Vagina (tissue), 2 donors: ENCODE measurements around the gene SMC1B. TPM values are rescaled to one million over a fixed set of nuclear protein-coding genes. Genes with fewer than 3 reads are reported as not detected.
A peak's percentile ranks its signal among the peaks of the same experiment; 100 is the strongest.

Experiments
- DNase-seq, 2 donors: peaks; one replicate each; pipeline ENCODE4 v3.0.0-alpha.2; 2017; ENCODE audit errors: extremely low spot score in 2 of 2
- H3K27ac ChIP-seq: fragments of 200-600 bp; sonication (generic); one replicate; pipeline ENCODE4 v1.5.1; 2019
- H3K27me3 ChIP-seq: fragments of 200-600 bp; sonication (generic); one replicate; pipeline ENCODE4 v1.5.1; 2019
- H3K36me3 ChIP-seq, 2 donors: fragments of 200-600 bp; sonication (generic); one replicate each; pipeline ENCODE4 v1.5.1; 2017 to 2019
- H3K4me1 ChIP-seq: fragments of 200-600 bp; sonication (generic); one replicate; pipeline ENCODE4 v1.5.1; 2019
- H3K4me3 ChIP-seq, 2 donors: fragments of 200-600 bp; sonication (generic); 1 replicate in 1 of 2; 2 replicates in 1 of 2; pipeline ENCODE4 v1.5.1; 2016 to 2019
- H3K9me3 ChIP-seq: fragments of 200-600 bp; sonication (generic); one replicate; pipeline ENCODE4 v1.5.1; 2019
- POLR2A ChIP-seq, 2 donors: fragments of 450-650 bp; IDR thresholded peaks; one replicate each; pipeline ENCODE4 v1.6.1; 2017; ENCODE audit warnings: antibody characterized with exemption in 2 of 2, mild to moderate bottlenecking in 2 of 2, moderate library complexity in 2 of 2
- POLR2AphosphoS5 ChIP-seq, 2 donors: sonication (generic); formaldehyde crosslinking; IDR thresholded peaks; one replicate each; pipeline ENCODE4 v1.9.0; 2017; ENCODE audit warnings: antibody characterized with exemption in 2 of 2, mild to moderate bottlenecking in 2 of 2, low read depth in 1 of 2; ENCODE audit not compliant: insufficient read depth in 1 of 2
- intact Hi-C: fragments of 100-400 bp; cut with DNase I; formaldehyde crosslinking; loops from one replicate; pipeline ENCODE4 v1.15.1; 2023
- total RNA-seq: library from RNA; depleted of rRNA; stranded (reverse); fragments of >200 nt; gene quantifications from one replicate; pipeline ENCODE4 v1.2.3, GENCODE V29; 2016
- TF ChIP-seq, protein P1 (sequence below), 3 experiments: fragments of 450-650 bp in 2 of 3; fragments of 200-600 bp in 1 of 3; sonication (generic) in 1 of 3; IDR thresholded peaks; one replicate each; pipeline ENCODE4 v1.5.1; 2017 to 2019; ENCODE audit warnings: antibody characterized with exemption in 3 of 3, mild to moderate bottlenecking in 2 of 3, moderate library complexity in 2 of 3

Gene SMC1B, protein sequence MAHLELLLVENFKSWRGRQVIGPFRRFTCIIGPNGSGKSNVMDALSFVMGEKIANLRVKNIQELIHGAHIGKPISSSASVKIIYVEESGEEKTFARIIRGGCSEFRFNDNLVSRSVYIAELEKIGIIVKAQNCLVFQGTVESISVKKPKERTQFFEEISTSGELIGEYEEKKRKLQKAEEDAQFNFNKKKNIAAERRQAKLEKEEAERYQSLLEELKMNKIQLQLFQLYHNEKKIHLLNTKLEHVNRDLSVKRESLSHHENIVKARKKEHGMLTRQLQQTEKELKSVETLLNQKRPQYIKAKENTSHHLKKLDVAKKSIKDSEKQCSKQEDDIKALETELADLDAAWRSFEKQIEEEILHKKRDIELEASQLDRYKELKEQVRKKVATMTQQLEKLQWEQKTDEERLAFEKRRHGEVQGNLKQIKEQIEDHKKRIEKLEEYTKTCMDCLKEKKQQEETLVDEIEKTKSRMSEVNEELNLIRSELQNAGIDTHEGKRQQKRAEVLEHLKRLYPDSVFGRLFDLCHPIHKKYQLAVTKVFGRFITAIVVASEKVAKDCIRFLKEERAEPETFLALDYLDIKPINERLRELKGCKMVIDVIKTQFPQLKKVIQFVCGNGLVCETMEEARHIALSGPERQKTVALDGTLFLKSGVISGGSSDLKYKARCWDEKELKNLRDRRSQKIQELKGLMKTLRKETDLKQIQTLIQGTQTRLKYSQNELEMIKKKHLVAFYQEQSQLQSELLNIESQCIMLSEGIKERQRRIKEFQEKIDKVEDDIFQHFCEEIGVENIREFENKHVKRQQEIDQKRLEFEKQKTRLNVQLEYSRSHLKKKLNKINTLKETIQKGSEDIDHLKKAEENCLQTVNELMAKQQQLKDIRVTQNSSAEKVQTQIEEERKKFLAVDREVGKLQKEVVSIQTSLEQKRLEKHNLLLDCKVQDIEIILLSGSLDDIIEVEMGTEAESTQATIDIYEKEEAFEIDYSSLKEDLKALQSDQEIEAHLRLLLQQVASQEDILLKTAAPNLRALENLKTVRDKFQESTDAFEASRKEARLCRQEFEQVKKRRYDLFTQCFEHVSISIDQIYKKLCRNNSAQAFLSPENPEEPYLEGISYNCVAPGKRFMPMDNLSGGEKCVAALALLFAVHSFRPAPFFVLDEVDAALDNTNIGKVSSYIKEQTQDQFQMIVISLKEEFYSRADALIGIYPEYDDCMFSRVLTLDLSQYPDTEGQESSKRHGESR
- total RNA-seq, result not detected

DNA sequence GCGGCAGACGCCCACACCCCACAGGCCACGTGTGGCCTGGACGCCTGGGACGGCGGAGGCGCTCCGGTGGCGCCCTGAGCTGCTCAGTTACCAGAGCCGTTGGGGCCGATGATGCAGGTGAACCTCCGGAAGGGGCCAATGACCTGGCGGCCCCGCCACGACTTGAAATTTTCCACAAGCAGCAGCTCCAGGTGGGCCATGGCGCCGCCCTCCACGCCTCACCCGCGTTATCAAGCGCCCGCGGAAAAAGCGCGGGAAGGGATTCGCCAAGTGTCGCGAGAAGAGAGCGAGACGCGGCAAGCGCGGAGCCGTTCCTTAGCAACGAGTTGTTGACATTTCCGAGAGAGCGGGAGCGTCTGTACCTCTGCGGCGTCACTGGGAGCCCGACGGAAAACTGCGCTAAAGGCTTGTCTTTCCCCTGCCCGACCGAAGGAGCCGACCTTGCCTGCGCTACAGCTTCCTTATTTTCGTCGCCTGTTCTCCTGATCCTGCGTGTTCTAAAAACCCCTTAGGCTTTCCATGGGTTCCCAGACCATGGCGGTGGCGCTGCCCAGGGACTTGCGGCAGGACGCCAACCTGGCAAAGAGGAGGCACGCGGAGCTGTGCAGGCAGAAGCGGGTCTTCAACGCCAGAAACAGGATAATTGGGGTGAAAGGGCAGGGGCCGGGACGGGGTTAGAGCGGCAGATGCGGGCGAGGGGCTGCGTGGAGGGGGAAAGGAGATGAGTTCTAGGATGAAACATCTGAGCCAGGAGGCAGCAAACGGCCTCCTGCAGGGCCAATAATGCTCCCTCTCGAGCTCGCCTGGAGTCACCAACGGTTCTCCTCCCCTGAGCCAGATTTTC, at the start of gene SMC1B, which contains the start of gene RIBC2:
Gene SMC1B, minus strand, starts transcription at position 232 of the 844 bp plus-strand sequence. Its CDS starts 32 bp downstream, at position 200.
Gene RIBC2, plus strand, starts transcription at position 326 of the 844 bp plus-strand sequence. Its CDS starts 194 bp downstream, at position 520.
- H3K9me3 ChIP-seq, result no peaks in the 10 kb centered on the region
- H3K27me3 ChIP-seq, result no peaks in the 10 kb centered on the region
- intact Hi-C loops, result no loop called here
- peaks cover 14% of the 10 kb centered on the region for H3K4me1 ChIP-seq
- no peak for TF ChIP-seq POLR2A (IDR thresholded peaks at IDR 0.05)
- TF ChIP-seq, protein P1, sequence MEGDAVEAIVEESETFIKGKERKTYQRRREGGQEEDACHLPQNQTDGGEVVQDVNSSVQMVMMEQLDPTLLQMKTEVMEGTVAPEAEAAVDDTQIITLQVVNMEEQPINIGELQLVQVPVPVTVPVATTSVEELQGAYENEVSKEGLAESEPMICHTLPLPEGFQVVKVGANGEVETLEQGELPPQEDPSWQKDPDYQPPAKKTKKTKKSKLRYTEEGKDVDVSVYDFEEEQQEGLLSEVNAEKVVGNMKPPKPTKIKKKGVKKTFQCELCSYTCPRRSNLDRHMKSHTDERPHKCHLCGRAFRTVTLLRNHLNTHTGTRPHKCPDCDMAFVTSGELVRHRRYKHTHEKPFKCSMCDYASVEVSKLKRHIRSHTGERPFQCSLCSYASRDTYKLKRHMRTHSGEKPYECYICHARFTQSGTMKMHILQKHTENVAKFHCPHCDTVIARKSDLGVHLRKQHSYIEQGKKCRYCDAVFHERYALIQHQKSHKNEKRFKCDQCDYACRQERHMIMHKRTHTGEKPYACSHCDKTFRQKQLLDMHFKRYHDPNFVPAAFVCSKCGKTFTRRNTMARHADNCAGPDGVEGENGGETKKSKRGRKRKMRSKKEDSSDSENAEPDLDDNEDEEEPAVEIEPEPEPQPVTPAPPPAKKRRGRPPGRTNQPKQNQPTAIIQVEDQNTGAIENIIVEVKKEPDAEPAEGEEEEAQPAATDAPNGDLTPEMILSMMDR (IDR thresholded peaks at IDR 0.05), result no peak
- TF ChIP-seq POLR2AphosphoS5 (IDR thresholded peaks at IDR 0.05; ENCODE audit: insufficient read depth in 1 of 2, low read depth in 1 of 2), result peak; percentile 35 to 51
- H3K4me3 ChIP-seq, result peak within 1 kb of the TSS; percentile 51 to 53
- DNase-seq, result no peak
- no peaks in the 10 kb centered on the region for H3K36me3 ChIP-seq
- H3K27ac ChIP-seq, result peak within 1 kb of the TSS; percentile 66

DNA sequence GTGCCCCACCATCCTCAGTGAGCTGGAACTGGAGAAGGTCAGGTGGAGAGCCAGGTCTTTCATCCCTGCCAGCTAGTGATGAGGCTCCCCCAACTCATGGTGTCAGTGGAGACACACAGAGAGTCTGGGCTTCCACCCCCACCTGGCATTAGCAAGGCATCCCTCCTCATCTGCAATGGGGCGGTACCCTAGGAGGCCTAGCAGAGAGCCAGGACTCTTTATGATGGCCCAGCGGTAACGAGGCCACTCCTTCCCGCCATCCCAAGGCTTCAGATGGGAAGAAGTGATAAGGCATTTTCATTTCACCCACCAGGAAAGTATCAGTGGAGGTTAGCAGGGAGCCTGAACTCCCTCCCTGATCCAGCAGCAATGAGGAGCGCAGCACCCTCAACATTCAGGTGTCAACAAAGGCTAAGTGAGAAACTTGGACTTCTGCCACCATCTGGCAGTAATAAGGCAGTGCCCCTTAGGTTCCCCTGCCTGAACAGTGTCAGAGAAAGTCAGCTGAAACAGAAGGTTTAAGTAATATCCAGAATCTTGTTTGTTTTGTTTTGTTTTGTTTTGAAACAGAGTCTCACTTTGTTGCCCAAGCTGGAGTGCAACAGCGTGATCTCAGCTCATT, 48.7 kb upstream of the SMC1B start:
- Histone ChIP-seq H3K4me3 (no peak overlapping the region), H3K9me3 (no peaks in the 10 kb centered on the region), H3K27ac (peak overlapping the region; percentile 84), H3K4me1 (peaks cover 20% of the 10 kb centered on the region), H3K27me3 (no peaks in the 10 kb centered on the region), H3K36me3 (no peaks in the 10 kb centered on the region)
- intact Hi-C loops, result no loop called here
- TF ChIP-seq POLR2A (IDR thresholded peaks at IDR 0.05) (no peak), POLR2AphosphoS5 (IDR thresholded peaks at IDR 0.05; ENCODE audit: insufficient read depth in 1 of 2, low read depth in 1 of 2) (no peak)
- TF ChIP-seq, protein P1 (IDR thresholded peaks at IDR 0.05), result no peak
- DNase-seq, result no peak

DNA sequence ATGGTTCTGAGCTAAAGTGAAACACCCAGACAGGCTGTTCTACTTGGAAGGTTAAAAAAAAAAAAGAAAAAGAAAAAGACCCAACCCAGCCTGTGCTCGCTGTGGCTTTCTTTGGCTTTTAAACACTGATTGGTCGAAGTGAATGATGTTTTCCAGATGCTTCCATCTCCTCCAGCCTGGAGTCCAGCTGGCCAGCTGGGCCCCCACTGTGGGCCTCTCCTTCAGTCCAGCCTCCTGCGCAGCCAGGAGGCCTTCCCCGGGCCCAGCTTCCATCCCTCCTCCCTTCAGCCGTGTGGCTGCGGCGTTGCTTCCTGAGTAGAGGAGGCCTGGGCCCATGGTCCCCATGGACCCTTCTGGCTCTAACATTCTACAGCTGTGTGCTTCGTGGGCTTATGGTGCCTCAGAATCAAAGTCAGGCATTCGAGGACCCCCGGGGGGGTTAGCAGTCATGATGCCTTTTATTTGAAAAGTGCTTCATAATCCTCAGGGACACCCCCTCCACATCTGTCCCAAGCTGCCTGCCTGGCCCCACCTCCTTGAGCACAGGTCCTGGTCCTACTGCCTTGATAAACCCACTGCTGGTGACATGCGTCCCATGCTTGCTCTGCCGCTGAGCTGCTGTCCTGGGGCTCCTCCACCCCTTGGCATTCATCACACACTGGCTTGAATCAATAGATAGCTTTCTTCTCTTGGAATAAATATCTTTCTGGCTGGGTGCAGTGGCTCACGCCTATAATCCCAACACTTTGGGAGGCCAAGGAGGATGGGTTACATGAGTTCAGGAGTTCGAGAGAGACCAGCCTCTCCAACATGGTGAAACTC, 47.1 kb upstream of the SMC1B start:
- Histone ChIP-seq H3K9me3 (no peaks in the 10 kb centered on the region), H3K4me3 (no peak overlapping the region), H3K27ac (peak overlapping the region; percentile 84), H3K27me3 (no peaks in the 10 kb centered on the region), H3K4me1 (peaks cover 26% of the 10 kb centered on the region), H3K36me3 (no peaks in the 10 kb centered on the region)
- intact Hi-C loops, result no loop called here
- TF ChIP-seq, protein P1 (IDR thresholded peaks at IDR 0.05), result no peak
- TF ChIP-seq POLR2A (IDR thresholded peaks at IDR 0.05) (no peak), POLR2AphosphoS5 (IDR thresholded peaks at IDR 0.05; ENCODE audit: insufficient read depth in 1 of 2, low read depth in 1 of 2) (peak; percentile 37 to 89)
- DNase-seq, result no peak
